NB4 (cell line): ENCODE results near the gene PCK1.

Source experiments
- POLR2A ChIP-seq: IDR thresholded peaks from 2 replicates; pipeline ENCODE4 v1.6.1; 2011; ENCODE audit warnings: mild to moderate bottlenecking; ENCODE audit not compliant: insufficient read length; ENCODE audit errors: extremely low read depth
- TF ChIP-seq, protein P1 (sequence below): IDR thresholded peaks from one replicate; pipeline ENCODE4 v1.5.1; 2012; ENCODE audit warnings: low read depth, low read length

DNA sequence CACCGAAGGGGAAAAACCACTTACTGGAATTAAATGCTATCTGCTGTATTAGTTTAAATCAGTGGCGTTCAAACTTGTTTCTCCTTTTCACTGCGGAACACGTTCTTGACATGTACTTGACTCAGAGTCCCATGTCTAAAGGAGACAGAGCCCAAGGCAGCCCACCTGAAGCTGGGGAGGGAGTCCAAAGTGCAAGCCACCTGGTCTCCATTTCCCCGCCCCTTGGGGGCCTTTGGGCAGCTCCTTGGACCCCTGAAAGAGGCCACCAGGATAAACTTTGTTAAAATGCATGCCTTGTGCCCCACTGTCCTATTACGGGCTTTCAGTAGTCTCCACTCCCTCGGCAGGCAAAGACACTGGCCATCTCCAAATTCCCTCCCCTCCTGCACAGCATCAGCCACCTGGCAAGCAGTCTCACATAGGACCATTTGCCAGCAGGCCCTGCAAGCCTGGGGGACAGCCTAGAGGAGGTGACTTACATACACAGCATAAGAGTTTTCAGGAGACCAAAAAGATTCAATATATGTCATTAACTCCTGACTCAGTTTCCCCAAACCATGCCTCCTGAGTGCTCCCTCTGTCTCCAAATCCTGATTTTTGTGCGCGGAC, 6.7 kb downstream of the PCK1 start:
- TF ChIP-seq, protein P1, sequence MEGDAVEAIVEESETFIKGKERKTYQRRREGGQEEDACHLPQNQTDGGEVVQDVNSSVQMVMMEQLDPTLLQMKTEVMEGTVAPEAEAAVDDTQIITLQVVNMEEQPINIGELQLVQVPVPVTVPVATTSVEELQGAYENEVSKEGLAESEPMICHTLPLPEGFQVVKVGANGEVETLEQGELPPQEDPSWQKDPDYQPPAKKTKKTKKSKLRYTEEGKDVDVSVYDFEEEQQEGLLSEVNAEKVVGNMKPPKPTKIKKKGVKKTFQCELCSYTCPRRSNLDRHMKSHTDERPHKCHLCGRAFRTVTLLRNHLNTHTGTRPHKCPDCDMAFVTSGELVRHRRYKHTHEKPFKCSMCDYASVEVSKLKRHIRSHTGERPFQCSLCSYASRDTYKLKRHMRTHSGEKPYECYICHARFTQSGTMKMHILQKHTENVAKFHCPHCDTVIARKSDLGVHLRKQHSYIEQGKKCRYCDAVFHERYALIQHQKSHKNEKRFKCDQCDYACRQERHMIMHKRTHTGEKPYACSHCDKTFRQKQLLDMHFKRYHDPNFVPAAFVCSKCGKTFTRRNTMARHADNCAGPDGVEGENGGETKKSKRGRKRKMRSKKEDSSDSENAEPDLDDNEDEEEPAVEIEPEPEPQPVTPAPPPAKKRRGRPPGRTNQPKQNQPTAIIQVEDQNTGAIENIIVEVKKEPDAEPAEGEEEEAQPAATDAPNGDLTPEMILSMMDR: no peak
- no peak for TF ChIP-seq POLR2A
